CD14-positive monocyte (primary cell): Measurements from ENCODE around the gene RABEPK. TPM values are rescaled to one million over a fixed set of nuclear protein-coding genes. Genes with fewer than 3 reads are reported as not detected.
A peak's percentile ranks its signal among the peaks of the same experiment; 100 is the strongest.

ENCODE experiments used
- DNase-seq, 3 donors: peaks; one replicate each; pipeline ENCODE4 v3.0.0-alpha.2; 2011 to 2022
- H2AFZ ChIP-seq: 2 replicates; pipeline ENCODE4 v1.6.0; 2012; ENCODE audit warnings: mild to moderate bottlenecking, low read depth, low read length, inconsistent platforms; ENCODE audit not compliant: insufficient read depth, poor library complexity, severe bottlenecking
- H3K27ac ChIP-seq, 2 donors: 1 replicate in 1 of 2; 2 replicates in 1 of 2; pipeline ENCODE4 v1.5.1; 2012 to 2013; ENCODE audit warnings: low read length in 2 of 2, control low read depth in 1 of 2, inconsistent platforms in 1 of 2, low read depth in 1 of 2, mild to moderate bottlenecking in 1 of 2
- H3K27me3 ChIP-seq, 2 donors: one replicate each; pipeline versions ENCODE4 v1.6.0 to v1.6.1; 2011 to 2013; ENCODE audit warnings: low read length in 2 of 2; ENCODE audit not compliant: control insufficient read depth in 2 of 2, insufficient read depth in 2 of 2
- H3K36me3 ChIP-seq, 2 donors: replicated peaks in 1 of 2; 1 replicate in 1 of 2; 2 replicates in 1 of 2; pipeline versions ENCODE4 v1.5.1 to v1.6.1; 2012 to 2013; ENCODE audit warnings: low read length in 2 of 2, control low read depth in 1 of 2, inconsistent platforms in 1 of 2, mild to moderate bottlenecking in 1 of 2; ENCODE audit not compliant: insufficient read depth in 2 of 2, control insufficient read depth in 1 of 2
- H3K4me1 ChIP-seq, 2 donors: 1 replicate in 1 of 2; 2 replicates in 1 of 2; pipeline versions ENCODE4 v1.5.1 to v1.6.1; 2012 to 2013; ENCODE audit warnings: low read length in 2 of 2, control low read depth in 1 of 2, inconsistent platforms in 1 of 2, mild to moderate bottlenecking in 1 of 2, moderate library complexity in 1 of 2; ENCODE audit not compliant: insufficient read depth in 2 of 2, control insufficient read depth in 1 of 2
- H3K4me2 ChIP-seq: replicated peaks from 2 replicates; pipeline ENCODE3; 2012; ENCODE audit warnings: low read length, moderate library complexity, mild to moderate bottlenecking; ENCODE audit not compliant: poor library complexity, severe bottlenecking; ENCODE audit errors: extremely low read depth
- H3K4me3 ChIP-seq, 3 experiments: fragments of 200-600 bp in 1 of 3; sonication (generic) in 1 of 3; replicated peaks in 1 of 3; 1 replicate in 2 of 3; 2 replicates in 1 of 3; pipeline ENCODE4 v1.5.1; 2011 to 2013; ENCODE audit warnings: low read length in 3 of 3, mild to moderate bottlenecking in 3 of 3, control low read depth in 2 of 3, low read depth in 2 of 3, inconsistent platforms in 1 of 3, moderate library complexity in 1 of 3
- H3K79me2 ChIP-seq: 2 replicates; pipeline ENCODE4 v1.6.0; 2012; ENCODE audit warnings: mild to moderate bottlenecking, control low read depth, inconsistent platforms, low read length, moderate library complexity; ENCODE audit not compliant: insufficient read depth
- H3K9ac ChIP-seq: 2 replicates; pipeline ENCODE4 v1.6.0; 2017; ENCODE audit warnings: low read length, mild to moderate bottlenecking; ENCODE audit not compliant: insufficient read depth, poor library complexity, severe bottlenecking
- H3K9me3 ChIP-seq, 2 donors: replicated peaks in 1 of 2; 1 replicate in 1 of 2; 2 replicates in 1 of 2; pipeline versions ENCODE4 v1.5.1 to v1.6.1; 2012 to 2013; ENCODE audit warnings: low read length in 2 of 2, control low read depth in 1 of 2; ENCODE audit not compliant: control insufficient read depth in 1 of 2, insufficient read depth in 1 of 2
- H4K20me1 ChIP-seq: 2 replicates; pipeline ENCODE4 v1.6.0; 2012; ENCODE audit warnings: mild to moderate bottlenecking, low read length, control low read depth, moderate library complexity; ENCODE audit not compliant: insufficient read depth
- H3K27ac Mint-ChIP-seq, 7 donors: one replicate each; pipeline ENCODE4 v1.8.0; 2020; ENCODE audit warnings: mild to moderate bottlenecking in 7 of 7, mixed read lengths in 7 of 7, moderate library complexity in 6 of 7, inconsistent platforms in 2 of 7
- H3K27me3 Mint-ChIP-seq, 3 donors: one replicate each; pipeline ENCODE4 v1.8.0; 2021 to 2022; ENCODE audit warnings: low read depth in 3 of 3, mild to moderate bottlenecking in 3 of 3, mixed read lengths in 3 of 3, moderate library complexity in 3 of 3, inconsistent platforms in 1 of 3
- H3K36me3 Mint-ChIP-seq, 2 donors: one replicate each; pipeline ENCODE4 v1.8.0; 2020; ENCODE audit warnings: mixed read lengths in 2 of 2, inconsistent platforms in 1 of 2, mild to moderate bottlenecking in 1 of 2
- H3K4me1 Mint-ChIP-seq: one replicate; pipeline ENCODE4 v1.8.0; 2020; ENCODE audit warnings: mild to moderate bottlenecking, mixed read lengths
- H3K4me3 Mint-ChIP-seq, 2 donors: one replicate each; pipeline ENCODE4 v1.8.0; 2020; ENCODE audit warnings: mild to moderate bottlenecking in 2 of 2, mixed read lengths in 2 of 2, moderate library complexity in 1 of 2
- H3K9me3 Mint-ChIP-seq, 7 donors: one replicate each; pipeline ENCODE4 v1.8.0; 2020 to 2022; ENCODE audit warnings: mixed read lengths in 7 of 7, mild to moderate bottlenecking in 6 of 7, moderate library complexity in 6 of 7, inconsistent platforms in 2 of 7
- CTCF ChIP-seq: fragments of 200-600 bp; IDR thresholded peaks from one replicate; pipeline ENCODE4 v1.8.0; 2022; ENCODE audit warnings: antibody characterized with exemption, mild to moderate bottlenecking
- WGBS: methylation state at CpG from one replicate; pipeline ENCODE4 v1.1.5; 2013; ENCODE audit warnings: missing lambda C conversion rate; ENCODE audit not compliant: insufficient coverage; 5-methylcytosine and 5-hydroxymethylcytosine counted together
- intact Hi-C, 2 donors: fragments of 100-400 bp; cut with micrococcal nuclease; formaldehyde crosslinking; loops; one replicate each; pipeline versions ENCODE4 v1.15.0 to v1.15.1; 2023
- polyA plus RNA-seq, 3 donors: library from polyadenylated mRNA; depleted of rRNA in 1 of 3; unstranded in 2 of 3; stranded (reverse) in 1 of 3; fragments of 300-500 nt in 2 of 3; fragments of >200 nt in 1 of 3; fragmentation: Illumina TruSeq in 2 of 3; gene quantifications; 1 replicate in 2 of 3; 2 replicates in 1 of 3; pipeline ENCODE4 v1.2.3, GENCODE V29; 2012 to 2021

Gene RABEPK
- polyA plus RNA-seq, 3 donors, result 9.5 to 18.5 (median 17.5) TPM

- H3K27ac Mint-ChIP-seq, result peak overlapping the region in 2 of 7 donors; percentile 13 to 50
- no peaks in the 10 kb centered on the region for H4K20me1 ChIP-seq
- H3K36me3 Mint-ChIP-seq, result peaks cover 40 to 42% of the 10 kb centered on the region in 2 donors
- no peak for TF ChIP-seq CTCF
- no CpG with 5 or more reads among the region's 1 CpG for WGBS
- H3K4me3 Mint-ChIP-seq, result no peak overlapping the region
- no peak overlapping the region for H3K4me3 ChIP-seq
- no peak overlapping the region for H3K9ac ChIP-seq
- peaks cover 0 to 3% (median 0%) of the 10 kb centered on the region in 7 donors for H3K9me3 Mint-ChIP-seq
- H3K27me3 ChIP-seq, result no peaks in the 10 kb centered on the region
- DNase-seq, result no peak
- no peaks in the 10 kb centered on the region for H3K79me2 ChIP-seq
- peaks cover 11% of the 10 kb centered on the region for H3K4me1 Mint-ChIP-seq
- peaks cover 11 to 17% of the 10 kb centered on the region in 2 donors for H3K4me1 ChIP-seq
- intact Hi-C loops, result loop anchor here in 1 of 2 donors (5.0 kb wide), 1 partner anchor 34 kb away; no protein-coding TSS in a partner anchor
- no peak overlapping the region for H2AFZ ChIP-seq
- no peak overlapping the region for H3K27ac ChIP-seq
- peaks cover 17 to 25% of the 10 kb centered on the region in 2 donors for H3K36me3 ChIP-seq
- peaks cover 0 to 2% (median 1%) of the 10 kb centered on the region in 3 donors for H3K27me3 Mint-ChIP-seq
- H3K4me2 ChIP-seq, result no peak overlapping the region
- no peaks in the 10 kb centered on the region for H3K9me3 ChIP-seq
These were observed 2.7 kb downstream of the RABEPK start for GRCh38 chr9:125202846-125203618.

GRCh38 chr9:125204477-125204876, 4.1 kb downstream of the RABEPK start:
- peaks cover 0 to 3% (median 0%) of the 10 kb centered on the region in 7 donors for H3K9me3 Mint-ChIP-seq
- no peak for DNase-seq
- H3K27me3 Mint-ChIP-seq, result peaks cover 0 to 2% (median 0%) of the 10 kb centered on the region in 3 donors
- H3K9ac ChIP-seq, result no peak overlapping the region
- H2AFZ ChIP-seq, result no peak overlapping the region
- peaks cover 46 to 55% of the 10 kb centered on the region in 2 donors for H3K36me3 Mint-ChIP-seq
- intact Hi-C loops, result loop anchor here in 1 of 2 donors (5.0 kb wide), 1 partner anchor 33 kb away; no protein-coding TSS in a partner anchor
- peaks cover 9% of the 10 kb centered on the region for H3K4me1 Mint-ChIP-seq
- no peak overlapping the region for H3K27ac Mint-ChIP-seq
- no peaks in the 10 kb centered on the region for H3K27me3 ChIP-seq
- H3K9me3 ChIP-seq, result no peaks in the 10 kb centered on the region
- peaks cover 9 to 13% of the 10 kb centered on the region in 2 donors for H3K4me1 ChIP-seq
- 100% methylated on average over 2 of the region's 3 CpGs for WGBS
- H3K4me3 ChIP-seq, result no peak overlapping the region
- H3K36me3 ChIP-seq, result peaks cover 17 to 30% of the 10 kb centered on the region in 2 donors
- no peaks in the 10 kb centered on the region for H4K20me1 ChIP-seq
- H3K4me2 ChIP-seq, result no peak overlapping the region
- no peak for TF ChIP-seq CTCF
- H3K27ac ChIP-seq, result no peak overlapping the region
- no peak overlapping the region for H3K4me3 Mint-ChIP-seq
- no peaks in the 10 kb centered on the region for H3K79me2 ChIP-seq
